Heart left ventricle (tissue), 16 donors: ENCODE results near the gene TRIM31. TPM values are rescaled to one million over a fixed set of nuclear protein-coding genes. Genes with fewer than 3 reads are reported as not detected.
"Not testable (repeated sequence)": the region's sequence is repeated elsewhere in the genome, so short reads cannot be mapped to it uniquely, and the experiment has no call there.

Experiments used
- ATAC-seq, 4 donors: fragments of 200-7000 bp; cut with Tn5 transposase; one replicate each; pipeline ENCODE4 v1.9.1; 2020 to 2022; ENCODE audit warnings: moderate library complexity in 4 of 4, mild to moderate bottlenecking in 3 of 4, moderate number of reproducible peaks in 1 of 4
- DNase-seq, 5 donors: peaks; one replicate each; pipeline ENCODE4 v3.0.0-alpha.2; 2020
- H3K27ac ChIP-seq, 12 donors: fragments of 200-600 bp; sonication (generic) in 4 of 12; one replicate each; pipeline versions ENCODE4 v1.5.0 to v1.8.0; 2016 to 2022; ENCODE audit warnings: mild to moderate bottlenecking in 2 of 12
- H3K27me3 ChIP-seq, 9 donors: fragments of 200-600 bp; sonication (generic) in 2 of 9; one replicate each; pipeline versions ENCODE4 v1.5.1 to v1.8.0; 2016 to 2022; ENCODE audit warnings: mild to moderate bottlenecking in 3 of 9
- H3K36me3 ChIP-seq, 9 donors: fragments of 200-600 bp; sonication (generic) in 2 of 9; one replicate each; pipeline versions ENCODE4 v1.5.0 to v1.8.0; 2018 to 2022; ENCODE audit warnings: mild to moderate bottlenecking in 2 of 9
- H3K4me1 ChIP-seq, 12 donors: fragments of 200-600 bp; sonication (generic) in 4 of 12; one replicate each; pipeline versions ENCODE4 v1.5.0 to v1.8.0; 2016 to 2022; ENCODE audit warnings: mild to moderate bottlenecking in 3 of 12
- H3K4me3 ChIP-seq, 12 donors: fragments of 200-600 bp; sonication (generic) in 4 of 12; one replicate each; pipeline versions ENCODE4 v1.5.0 to v1.8.0; 2017 to 2022; ENCODE audit warnings: mild to moderate bottlenecking in 9 of 12, moderate library complexity in 4 of 12
- H3K9me3 ChIP-seq, 12 donors: fragments of 200-600 bp; sonication (generic) in 4 of 12; one replicate each; pipeline versions ENCODE4 v1.5.0 to v1.8.0; 2016 to 2022; ENCODE audit warnings: mild to moderate bottlenecking in 1 of 12
- CTCF ChIP-seq, 12 donors: fragments of 200-600 bp; sonication (generic) in 4 of 12; IDR thresholded peaks; one replicate each; pipeline versions ENCODE4 v1.5.0 to v1.8.0; 2018 to 2022; ENCODE audit warnings: antibody characterized with exemption in 12 of 12, mild to moderate bottlenecking in 5 of 12
- POLR2A ChIP-seq, 2 donors: fragments of 450-650 bp; IDR thresholded peaks; one replicate each; pipeline ENCODE4 v1.6.1; 2017; ENCODE audit warnings: antibody characterized with exemption in 2 of 2, mild to moderate bottlenecking in 2 of 2, moderate library complexity in 2 of 2
- WGBS, 4 donors: extraction: QIAGEN DNeasy Blood & Tissue Kit in 2 of 4; methylation state at CpG; one replicate each; pipeline versions ENCODE4 v1.1.5 to v1.1.7; 2013 to 2018; 5-methylcytosine and 5-hydroxymethylcytosine counted together
- intact Hi-C, 10 donors: fragments of 100-400 bp; cut with DNase I; formaldehyde crosslinking; loops; one replicate each; pipeline versions ENCODE4 v1.11.1 to v1.14.2; 2022
- polyA plus RNA-seq, 2 donors: library from polyadenylated mRNA; stranded (reverse); fragments of 200-250 nt; gene quantifications; one replicate each; pipeline ENCODE4 v1.2.3, GENCODE V29; 2013
- total RNA-seq, 9 donors: library from RNA; depleted of rRNA in 2 of 9; stranded (reverse); fragments of >200 nt in 2 of 9; fragmentation: NEBNext Ultra II Directional in 3 of 9; extraction: Animal tissue kit (Norgen Biotek cat#: 25700) in 3 of 9; gene quantifications; one replicate each; pipeline versions ENCODE4 v1.1.0 to v1.2.4, GENCODE V29; 2016 to 2023
- donor health status: ischemic (EF 13 %, LVEDD 7.1; RV severe dilation, severe dysfunction).
- donor health status: healthy with polysubstance abuse.
- donor health status: DM: no; HTN: yes; CAD: no.
- donor health status: DM: no; HTN: no; CAD: no.
- donor health status: ischemic (EF 25% LVEDD 6.9; RV normal size, moderate dysfunction).
- donor health status: ischemic (EF 25% LVEDD 5.7; RV mildly dilated, moderate dysfunction).
- donor health status: healthy.
- donor health status: DM: yes; HTN: yes; CAD: no.
- donor health status: ischemic (EF 35%, LVEDD 5.7; RV mildly dilated, moderate dysfunction).
- donor health status: nonischemic (EF 11% LVEDD 7.7; RV severe dilation, severe dysfunction).
- donor health status: DM: yes; HTN: yes; CAD: no.
- donor health status: PGD.
- donor health status: ischemic (EF 29% LVEDD 5.4; RV normal size, mild dysfunction).
- donor health status: nonischemic (EF 23%, LVEDD 6.1; RV moderate dilation, normal function).

Gene TRIM31
- total and polyA plus RNA-seq, 11 donors, result not detected

- peaks cover 21 to 69% (median 40%) of the 10 kb centered on the region in 9 donors for H3K27me3 ChIP-seq
- DNase-seq (no peak), ATAC-seq (peak in 2 of 4 donors; percentile 27 to 38)
- WGBS, 4 donors, result 7 to 13% (median 7%) methylated on average over 37 to 50 of the region's 50 CpGs
- TF ChIP-seq CTCF (IDR thresholded peaks at IDR 0.05) (no peak), POLR2A (IDR thresholded peaks at IDR 0.05) (no peak)
- no peaks in the 10 kb centered on the region for H3K9me3 ChIP-seq
- peak overlapping the region in 7 of 12 donors; percentile 7 to 39 (median 26) for H3K4me3 ChIP-seq
- intact Hi-C loops, result loop anchor here in 1 of 10 donors (2.0 kb wide), 1 partner anchor 25 kb away; no protein-coding TSS in a partner anchor
- no peaks in the 10 kb centered on the region for H3K36me3 ChIP-seq
- no peak overlapping the region for H3K27ac ChIP-seq
- H3K4me1 ChIP-seq, result peaks cover 0 to 17% (median 4%) of the 10 kb centered on the region in 12 donors
Measured at GRCh38 chr6:30127238-30128093, 14.6 kb upstream of the TRIM31 start.

- H3K4me1 ChIP-seq, result peaks cover 0 to 5% (median 0%) of the 10 kb centered on the region in 12 donors
- no peak overlapping the region for H3K27ac ChIP-seq
- ATAC-seq (no peak), DNase-seq (no peak)
- no peaks in the 10 kb centered on the region for H3K9me3 ChIP-seq
- WGBS, 4 donors, result 32 to 87% (median 77%) methylated on average over 2 of the region's 2 CpGs
- TF ChIP-seq POLR2A (IDR thresholded peaks at IDR 0.05) (no peak), CTCF (IDR thresholded peaks at IDR 0.05) (no peak)
- no peak overlapping the region for H3K4me3 ChIP-seq
- no peaks in the 10 kb centered on the region for H3K36me3 ChIP-seq
- intact Hi-C loops, result no loop called here
- H3K27me3 ChIP-seq, result peaks cover 0 to 32% (median 2%) of the 10 kb centered on the region in 9 donors
Measured at GRCh38 chr6:30122515-30122914, 9.6 kb upstream of the TRIM31 start.

- no peaks in the 10 kb centered on the region for H3K9me3 ChIP-seq
- no peak for ATAC-seq
- H3K4me1 ChIP-seq, result no peaks in the 10 kb centered on the region
- H3K27me3 ChIP-seq, result peaks cover 0 to 34% (median 4%) of the 10 kb centered on the region in 9 donors
- DNase-seq, result no peak
- no peak overlapping the region for H3K4me3 ChIP-seq
- no peak for TF ChIP-seq CTCF (IDR thresholded peaks at IDR 0.05)
- no peak for TF ChIP-seq POLR2A (IDR thresholded peaks at IDR 0.05)
- 73 to 83% (median 81%) methylated on average over 10 of the region's 10 CpGs for WGBS, 4 donors
- H3K36me3 ChIP-seq, result no peaks in the 10 kb centered on the region
- no peak overlapping the region for H3K27ac ChIP-seq
- intact Hi-C loops, result no loop called here
Measured at GRCh38 chr6:30121446-30122366, 8.8 kb upstream of the TRIM31 start.

GRCh38 chr6:30118691-30119090, 5.8 kb upstream of the TRIM31 start:
- ATAC-seq, H3K4me3 ChIP-seq, DNase-seq, H3K4me1 ChIP-seq, H3K27ac ChIP-seq, H3K9me3 ChIP-seq, H3K36me3 ChIP-seq, intact Hi-C loops: not testable (repeated sequence)
- 82 to 89% (median 88%) methylated on average over 5 of the region's 5 CpGs for WGBS, 4 donors
- H3K27me3 ChIP-seq, result peaks cover 0 to 49% (median 4%) of the 10 kb centered on the region in 9 donors
